GM18907 (cell line): ENCODE data around the gene TMEM218.

Source experiments
- ATAC-seq: cut with Tn5 transposase; IDR thresholded peaks from one replicate; pipeline ENCODE4 v1.9.1; 2021; ENCODE audit warnings: mild to moderate bottlenecking, moderate library complexity; ENCODE audit not compliant: unreplicated experiment

Gene TMEM218

DNA sequence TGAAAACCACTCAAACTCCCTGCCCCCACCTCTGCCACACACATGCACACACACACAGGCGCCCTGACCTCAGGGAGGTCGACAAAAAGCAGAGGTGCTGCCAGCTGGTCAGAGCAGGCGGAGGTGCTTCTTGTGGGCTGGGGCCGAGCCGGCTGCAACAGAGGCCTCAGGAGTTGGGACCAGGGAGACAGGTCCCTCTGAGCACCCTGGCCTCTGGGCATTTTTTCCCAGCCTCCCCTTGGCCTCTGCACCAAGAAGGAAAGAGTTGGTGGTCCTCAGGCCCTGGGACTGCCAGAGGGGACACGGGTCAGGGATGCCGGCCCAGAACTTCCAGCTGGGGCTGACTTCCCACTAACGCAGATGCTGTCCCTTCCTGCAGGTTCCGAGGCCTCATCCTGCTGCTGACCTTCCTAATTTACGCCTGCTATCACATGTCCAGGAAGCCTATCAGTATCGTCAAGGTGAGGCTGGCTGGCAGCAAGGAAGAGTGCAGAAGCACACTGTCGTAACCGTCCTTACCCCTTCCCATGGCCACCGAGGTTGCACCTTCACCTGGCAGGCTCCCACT lies 35.0 kb downstream of the TMEM218 start:
- ATAC-seq, result no peak

- ATAC-seq, result no peak
Measured at GRCh38 chr11:125075900-125076317, 35.5 kb downstream of the TMEM218 start.

DNA sequence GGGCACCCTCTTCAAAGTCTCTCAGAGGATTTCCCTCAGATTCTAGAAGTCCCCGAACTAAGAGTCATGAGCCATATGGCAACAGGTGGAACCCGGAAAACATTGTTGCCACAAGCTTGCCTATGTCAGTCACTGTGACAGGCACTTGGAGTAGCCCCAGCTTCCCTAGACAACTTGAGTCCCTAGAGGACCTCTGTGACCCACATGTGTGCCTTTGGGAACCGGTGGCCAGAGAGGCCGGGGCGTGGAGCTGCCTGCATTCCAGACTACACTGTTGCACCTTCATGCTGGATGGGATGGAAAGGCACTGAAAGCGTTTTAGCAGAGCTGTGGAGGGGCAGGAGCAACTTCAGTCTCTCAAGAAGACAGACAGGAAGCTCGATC lies 36.2 kb downstream of the TMEM218 start:
- no peak for ATAC-seq

DNA sequence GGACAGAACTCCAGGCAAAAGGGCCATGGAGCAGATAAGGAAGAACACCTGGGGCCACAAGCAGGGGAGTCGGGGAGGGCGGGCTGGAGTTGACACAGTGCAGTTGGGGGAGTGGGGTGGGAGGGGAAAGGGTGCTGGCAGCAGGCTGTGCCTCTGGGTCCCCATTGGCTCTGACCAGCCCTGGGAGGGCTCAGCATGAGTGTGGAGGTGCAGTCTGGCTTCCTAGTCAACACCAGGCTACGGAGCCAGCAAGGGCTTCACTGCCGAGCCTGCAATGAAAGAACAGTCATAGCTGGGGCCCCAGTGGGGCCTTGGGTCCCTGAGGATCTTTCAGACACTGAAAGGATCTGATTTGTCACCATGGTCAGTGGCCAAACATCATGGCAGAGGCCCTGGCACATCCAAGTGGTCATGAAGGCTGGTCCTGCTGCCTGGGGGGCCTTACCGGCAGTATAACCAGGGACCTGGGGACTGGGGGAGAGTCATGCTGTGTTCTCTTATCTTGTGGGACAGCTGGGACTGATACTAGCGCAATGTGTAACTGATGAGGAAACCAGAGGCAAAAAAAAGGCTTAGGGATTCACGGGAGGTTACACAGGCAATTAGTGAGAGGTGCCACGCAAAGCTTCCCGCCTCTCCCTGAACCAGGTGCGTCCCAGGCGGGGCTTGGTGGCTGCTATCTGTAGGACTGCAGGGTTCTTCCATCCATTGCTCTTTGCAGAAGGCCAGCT lies 36.8 kb downstream of the TMEM218 start:
- no peak for ATAC-seq

GRCh38 chr11:125073616-125074483 lies 37.6 kb downstream of the TMEM218 start:
- no peak for ATAC-seq

DNA sequence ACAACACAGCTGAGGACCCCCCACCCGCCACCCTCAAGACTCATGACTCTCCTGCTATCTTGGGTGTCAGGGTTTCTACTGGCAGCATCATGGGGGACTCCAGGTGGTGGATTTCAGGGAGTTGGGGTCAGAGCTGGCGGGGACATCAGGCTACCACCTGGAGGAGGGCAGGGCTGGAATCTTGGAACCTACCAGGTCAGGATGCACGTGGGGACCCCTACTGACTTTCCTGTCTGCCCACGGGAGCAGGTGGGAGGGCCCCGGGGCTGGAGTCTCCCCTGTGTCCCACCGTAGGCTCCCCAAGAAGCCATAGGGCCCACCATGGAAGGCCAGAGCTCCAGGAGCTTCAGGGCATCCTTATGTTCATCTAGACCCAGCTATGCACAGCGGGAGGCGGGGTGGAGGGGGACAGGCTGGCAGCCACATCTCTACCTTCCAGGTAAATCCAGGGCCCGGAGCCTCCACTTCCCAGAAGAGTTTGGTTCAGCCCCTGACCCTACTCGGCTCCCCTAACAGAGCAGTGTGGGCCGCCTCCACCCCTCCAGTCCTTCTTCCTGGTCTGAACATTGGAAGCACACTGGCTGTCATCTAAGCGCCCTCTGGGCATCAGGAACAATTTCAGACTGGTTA lies 38.4 kb downstream of the TMEM218 start:
- no peak for ATAC-seq

DNA sequence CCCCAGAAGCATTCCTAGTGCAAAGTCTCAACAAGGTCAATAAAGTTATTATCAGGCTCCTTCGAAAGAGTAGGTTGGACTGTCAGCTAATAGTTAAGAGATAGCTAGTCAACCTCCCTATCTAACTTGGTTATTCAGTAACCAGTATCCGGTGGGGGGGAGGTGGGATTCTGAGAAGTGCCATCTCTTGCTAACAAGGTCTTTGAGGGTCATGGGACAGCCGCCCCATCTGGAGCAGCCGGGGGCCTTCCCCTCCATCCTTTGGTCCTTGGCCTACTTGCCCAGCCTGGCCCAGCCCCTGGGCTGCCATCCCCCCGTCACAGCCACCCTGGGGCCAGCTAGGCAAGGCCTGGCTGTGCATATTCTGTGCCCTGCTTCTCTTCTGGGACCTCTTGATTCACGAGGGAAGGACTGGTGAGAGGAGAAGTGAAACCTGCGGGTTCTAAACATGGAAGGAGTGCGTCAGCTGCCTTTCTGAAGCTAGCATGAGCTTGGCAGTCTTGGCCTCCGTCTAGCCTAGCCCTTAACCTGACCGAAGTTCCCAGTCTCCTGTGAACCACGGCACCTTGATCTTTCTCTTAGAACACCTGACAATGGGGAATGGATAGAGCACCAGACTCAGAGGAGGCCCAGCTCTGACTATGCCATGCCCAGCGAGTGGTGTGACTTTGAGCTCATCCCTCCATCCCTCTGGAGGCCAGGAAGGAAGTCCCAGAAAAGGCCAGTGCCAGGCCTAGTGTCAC lies 39.0 kb downstream of the TMEM218 start:
- peak; percentile 79 for ATAC-seq

GRCh38 chr11:125071846-125072217 lies 39.6 kb downstream of the TMEM218 start:
- ATAC-seq, result no peak

- ATAC-seq, result no peak
Measured at GRCh38 chr11:125071435-125071834, 40.0 kb downstream of the TMEM218 start.

DNA sequence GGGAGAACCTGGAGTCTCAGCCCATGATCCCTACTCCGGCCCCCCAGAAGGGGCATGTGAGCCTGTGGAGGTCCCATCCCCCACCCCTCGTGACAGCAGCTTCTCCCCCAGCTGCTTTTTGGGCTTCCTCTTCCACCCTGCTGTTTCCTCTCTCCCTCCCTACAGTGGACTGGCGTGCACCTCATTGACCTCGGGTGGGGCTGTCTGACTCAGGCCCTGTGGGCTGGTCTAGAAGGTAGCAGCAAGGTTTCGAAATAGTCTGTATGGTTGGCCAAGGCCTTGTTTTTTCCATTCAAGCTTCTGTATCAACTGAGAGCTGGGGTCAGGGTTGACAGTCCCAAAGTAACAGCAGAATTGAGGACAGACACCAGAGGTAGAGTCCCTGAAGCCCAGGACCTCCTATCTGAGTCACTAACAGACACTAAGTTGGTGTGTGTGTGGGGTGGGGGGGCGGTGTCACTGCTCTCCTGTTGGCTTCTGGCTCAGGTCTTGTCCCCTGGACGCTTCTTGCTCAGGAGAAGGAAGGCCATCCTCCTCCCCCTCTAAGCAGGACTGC lies 40.6 kb downstream of the TMEM218 start:
- peak; percentile 79 for ATAC-seq

DNA sequence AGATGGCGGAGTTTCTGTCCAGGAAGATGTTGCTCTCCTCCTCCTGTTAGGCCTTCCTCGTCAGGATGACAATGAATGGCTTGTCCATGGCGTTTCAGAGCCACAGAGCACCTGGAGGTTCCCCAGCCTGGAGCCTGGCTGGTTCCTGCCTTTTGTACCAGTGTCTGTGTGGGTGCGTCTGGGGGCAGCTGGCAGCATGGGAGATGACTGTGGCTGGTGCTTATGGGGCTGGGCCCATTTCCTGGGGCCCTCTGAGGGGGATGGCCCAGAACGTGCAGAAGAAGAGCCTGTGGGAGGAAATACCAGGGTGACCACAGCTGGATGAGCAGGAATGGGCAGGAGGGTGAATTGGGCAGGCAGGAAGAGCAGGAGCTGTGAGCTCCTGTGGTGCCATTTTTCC lies 41.6 kb downstream of the TMEM218 start:
- ATAC-seq, result no peak

GRCh38 chr11:125069008-125069407 lies 42.4 kb downstream of the TMEM218 start:
- ATAC-seq, result no peak

DNA sequence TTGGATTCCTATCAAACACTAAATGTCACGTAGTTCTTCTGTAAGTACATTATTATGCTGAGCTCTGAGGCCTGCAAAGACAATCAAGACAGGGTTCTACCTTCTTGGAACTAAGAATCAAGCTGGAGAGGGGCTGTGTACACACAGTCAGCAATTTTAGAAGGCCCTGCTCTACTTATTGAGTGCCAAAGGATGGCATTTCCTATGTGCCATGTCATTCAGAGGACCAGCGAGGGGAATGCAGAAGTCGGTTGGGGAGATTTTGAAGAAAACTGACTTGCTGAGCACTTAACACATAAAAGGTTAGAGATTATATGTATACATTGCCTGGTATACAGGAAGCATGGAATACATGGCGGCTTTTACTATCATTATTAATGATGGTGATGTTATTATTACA lies 43.1 kb downstream of the TMEM218 start:
- no peak for ATAC-seq

GRCh38 chr11:125064070-125064469 lies 47.4 kb downstream of the TMEM218 start:
- ATAC-seq, result no peak

- ATAC-seq, result peak; percentile 42
Measured at GRCh38 chr11:125063429-125064043, 47.9 kb downstream of the TMEM218 start.

- peak; percentile 93 for ATAC-seq
Measured at GRCh38 chr11:125062931-125063428, 48.4 kb downstream of the TMEM218 start, which contains the start of gene SLC37A2. TSS of gene SLC37A2 (plus strand) at chr11:125063305. CDS start at chr11:125063368, 63 bp downstream.

DNA sequence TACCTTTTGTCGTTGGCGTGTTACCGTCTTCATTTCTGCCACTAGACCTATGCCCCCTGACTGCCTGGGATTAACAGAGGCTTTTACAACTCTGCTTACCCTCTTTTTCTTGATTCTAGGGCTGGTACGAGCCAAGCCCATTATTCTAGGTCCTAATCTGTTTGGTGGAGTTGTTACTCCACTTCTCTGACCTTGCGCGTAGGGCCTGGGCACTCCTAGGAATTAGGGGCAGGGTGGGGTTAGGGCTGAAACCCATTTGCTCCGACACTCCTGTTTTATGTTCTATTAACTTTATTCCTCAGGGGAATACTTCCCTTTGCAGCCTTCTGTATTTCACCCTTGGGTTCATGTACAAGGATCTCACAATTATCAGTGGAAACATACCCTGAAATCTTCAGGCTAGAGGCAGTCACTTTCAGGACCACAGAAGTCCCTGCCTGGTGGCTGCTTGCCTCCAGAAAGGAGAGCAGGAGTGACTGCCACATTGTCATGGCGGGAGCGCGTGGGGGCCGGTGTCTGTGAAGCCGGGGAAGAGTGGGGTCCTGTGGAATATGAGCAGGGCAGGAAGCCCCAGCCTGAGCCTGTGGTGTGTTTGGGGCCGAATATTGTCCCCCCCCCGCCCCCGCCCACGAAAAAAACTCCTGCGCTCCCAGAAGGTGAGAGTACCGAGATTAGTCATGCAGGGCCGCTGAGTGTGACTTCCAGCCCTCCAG lies 49.1 kb downstream of the TMEM218 start:
- peak; percentile 3 for ATAC-seq

GRCh38 chr11:125061281-125061680 lies 50.1 kb downstream of the TMEM218 start:
- no peak for ATAC-seq

GRCh38 chr11:125057693-125058016 lies 53.8 kb downstream of the TMEM218 start:
- no peak for ATAC-seq
